ENCODE measurements around the gene TMEM258.
A peak's percentile ranks its signal among the peaks of the same experiment; 100 is the strongest.

TMEM258 gene

GRCh38 chr11:61754534-61755482, 37.6 kb downstream of the TMEM258 start:
- DNase-seq: no peak

- no peak for DNase-seq
These were observed 38.7 kb downstream of the TMEM258 start for GRCh38 chr11:61753672-61754071.

GRCh38 chr11:61752925-61753521, 39.4 kb downstream of the TMEM258 start:
- no peak for DNase-seq

GRCh38 chr11:61752117-61752924, 40.1 kb downstream of the TMEM258 start, which contains the start of gene MYRF:
Gene MYRF, plus strand, starts transcription at chr11:61752636. Its CDS starts 109 bp downstream, at chr11:61752745.
- DNase-seq: peak; percentile 62 to 66

GRCh38 chr11:61751384-61751783, 41.0 kb downstream of the TMEM258 start:
- no peak for DNase-seq

GRCh38 chr11:61750631-61751273, 41.6 kb downstream of the TMEM258 start:
- no peak for DNase-seq

- DNase-seq: no peak
These were observed 42.7 kb downstream of the TMEM258 start for GRCh38 chr11:61749591-61750217.

GRCh38 chr11:61747967-61748285, 44.5 kb downstream of the TMEM258 start:
- DNase-seq: no peak

GRCh38 chr11:61747192-61747966, 45.0 kb downstream of the TMEM258 start:
- peak; percentile 52 to 57 for DNase-seq

GRCh38 chr11:61746442-61747191, 45.8 kb downstream of the TMEM258 start:
- no peak for DNase-seq

GRCh38 chr11:61745781-61746441, 46.5 kb downstream of the TMEM258 start:
- no peak for DNase-seq

- DNase-seq: no peak
These were observed 47.7 kb downstream of the TMEM258 start for GRCh38 chr11:61744609-61745156.

GRCh38 chr11:61744181-61744580, 48.2 kb downstream of the TMEM258 start:
- no peak for DNase-seq

GRCh38 chr11:61743486-61744095, 48.8 kb downstream of the TMEM258 start:
- DNase-seq: no peak

- no peak for DNase-seq
These were observed 50.0 kb downstream of the TMEM258 start for GRCh38 chr11:61742391-61742790.

- no peak for DNase-seq
These were observed 52.4 kb downstream of the TMEM258 start for GRCh38 chr11:61739966-61740365.

GRCh38 chr11:61739413-61739812, 53.0 kb downstream of the TMEM258 start:
- DNase-seq: no peak

Data from activated CD4-positive, alpha-beta T cell treated with anti-CD3 and anti-CD28 coated beads, Interleukin-2, amount 50 U/mL, for 48 hours (primary cell).